Measurements from ENCODE around the gene TCF3.

TCF3 gene

GRCh38 chr19:1577929-1578618 lies 74.3 kb downstream of the TCF3 start:
- peak; percentile 56 for DNase-seq

- DNase-seq: peak; percentile 76
Observed at GRCh38 chr19:1577090-1577928, 75.1 kb downstream of the TCF3 start.

- no peak for DNase-seq
Observed at GRCh38 chr19:1576242-1577089, 75.9 kb downstream of the TCF3 start.

- DNase-seq: no peak
Observed at GRCh38 chr19:1575323-1576241, 76.8 kb downstream of the TCF3 start.

- DNase-seq: no peak
Observed at GRCh38 chr19:1574354-1575136, 77.9 kb downstream of the TCF3 start.

GRCh38 chr19:1572795-1573194 lies 79.6 kb downstream of the TCF3 start:
- DNase-seq: no peak

GRCh38 chr19:1571358-1571757 lies 81.1 kb downstream of the TCF3 start:
- DNase-seq: no peak

GRCh38 chr19:1570836-1571235 lies 81.6 kb downstream of the TCF3 start:
- no peak for DNase-seq

- DNase-seq: no peak
Observed at GRCh38 chr19:1569997-1570396, 82.4 kb downstream of the TCF3 start.

- peak; percentile 74 for DNase-seq
Observed at GRCh38 chr19:1568320-1569019, 83.9 kb downstream of the TCF3 start, which contains the start of gene MEX3D. MEX3D (minus strand) TSS chr19:1568325; CDS start chr19:1568058, 267 bp downstream.

GRCh38 chr19:1567848-1568227 lies 84.6 kb downstream of the TCF3 start:
- DNase-seq: no peak

- no peak for DNase-seq
Observed at GRCh38 chr19:1567116-1567847, 85.1 kb downstream of the TCF3 start.

- DNase-seq: no peak
Observed at GRCh38 chr19:1566392-1567115, 85.9 kb downstream of the TCF3 start.

GRCh38 chr19:1563251-1563650 lies 89.2 kb downstream of the TCF3 start:
- DNase-seq: no peak

- no peak for DNase-seq
Observed at GRCh38 chr19:1561236-1561842, 91.1 kb downstream of the TCF3 start.

- DNase-seq: no peak
Observed at GRCh38 chr19:1560286-1560882, 92.0 kb downstream of the TCF3 start.
